Activated CD8-positive, alpha-beta memory T cell treated with anti-CD3 and anti-CD28 coated beads, Interleukin-2, amount 50 U/mL, for 1 hour (primary cell): Measurements from ENCODE around the gene FA2H.

ENCODE experiments used
- DNase-seq: peaks from one replicate; pipeline ENCODE4 v3.0.0-alpha.2; 2020; ENCODE audit errors: extremely low read depth

Gene FA2H

GRCh38 chr16:74744566-74744965 lies 30.1 kb downstream of the FA2H start:
- no peak for DNase-seq

- DNase-seq = no peak
These were observed 30.8 kb downstream of the FA2H start for GRCh38 chr16:74743668-74744299.

DNA sequence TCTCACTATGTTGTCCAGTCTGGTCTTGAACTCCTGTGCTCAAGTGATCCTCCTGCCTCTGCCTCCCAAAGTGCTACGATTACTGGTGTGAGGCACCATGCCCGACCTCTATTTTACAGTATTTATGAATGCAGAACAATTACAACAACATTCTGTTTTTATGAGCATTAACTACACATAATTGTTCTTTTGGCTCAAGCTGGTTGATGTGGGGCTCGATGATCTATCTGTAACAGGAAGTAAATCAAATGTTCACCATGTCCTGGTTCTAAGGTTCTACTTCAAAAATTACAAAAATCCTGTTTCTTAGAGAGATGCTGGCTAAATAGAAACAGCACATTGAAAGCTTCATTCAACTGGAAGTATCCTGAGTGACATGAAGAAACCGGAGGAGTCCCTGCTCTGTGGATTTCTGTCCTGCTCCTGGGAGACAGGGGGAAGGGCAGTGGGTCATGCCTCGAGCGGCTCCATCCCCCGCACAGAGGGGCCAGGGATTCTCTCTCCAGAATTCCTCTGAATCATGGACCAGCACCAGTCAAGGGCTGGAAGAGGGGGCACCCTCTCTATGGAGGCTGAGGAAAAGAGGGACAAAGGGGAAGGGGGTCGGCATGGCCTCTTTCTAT lies 31.5 kb downstream of the FA2H start:
- no peak for DNase-seq

DNA sequence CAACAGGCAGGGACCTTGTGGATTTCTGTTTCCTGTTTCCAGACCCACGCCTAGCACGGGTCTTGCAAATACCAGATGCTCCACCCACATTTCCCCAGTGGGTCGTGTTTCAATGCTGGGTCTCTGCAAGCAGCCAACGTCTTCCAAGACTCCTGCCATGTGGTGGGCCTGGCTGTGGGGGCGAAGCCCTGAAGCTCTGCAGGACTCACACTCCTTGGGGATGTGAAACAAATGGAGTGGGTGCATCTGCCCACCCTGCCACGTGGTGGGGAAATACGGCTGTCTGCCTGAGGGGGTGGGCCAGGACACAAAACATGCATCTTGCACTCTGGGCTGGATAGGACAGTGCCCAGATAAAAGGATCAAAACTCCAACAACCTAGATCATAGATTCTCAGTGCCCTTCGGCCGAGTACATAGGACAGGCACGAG lies 32.6 kb downstream of the FA2H start:
- no peak for DNase-seq

DNA sequence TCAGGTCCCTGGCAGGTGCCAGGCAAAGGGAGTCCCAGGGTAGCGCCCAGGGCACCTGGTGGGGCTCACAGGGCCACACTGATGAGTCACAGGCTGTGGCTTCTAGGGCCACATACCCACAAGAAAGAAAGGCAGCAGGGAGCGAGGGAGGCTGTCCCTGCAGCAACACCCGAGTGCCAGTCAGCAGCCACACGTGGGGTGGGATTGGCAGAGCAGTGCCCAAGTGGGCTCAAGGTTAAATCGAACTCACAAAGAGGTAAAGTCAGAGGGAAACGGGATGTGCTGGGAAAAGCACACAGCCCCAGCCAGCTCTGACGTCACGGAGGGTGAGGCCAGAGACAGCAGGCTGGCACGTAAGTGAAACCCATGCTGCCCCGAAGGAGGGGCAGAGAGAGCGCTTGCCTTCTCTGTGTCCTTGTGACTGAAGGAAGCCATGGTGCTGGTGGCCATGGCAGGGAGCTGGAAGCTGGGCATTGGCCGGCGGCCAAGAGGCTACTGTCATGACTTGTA lies 33.8 kb downstream of the FA2H start:
- DNase-seq = no peak

- no peak for DNase-seq
These were observed 35.3 kb downstream of the FA2H start for GRCh38 chr16:74739275-74739674.

DNA sequence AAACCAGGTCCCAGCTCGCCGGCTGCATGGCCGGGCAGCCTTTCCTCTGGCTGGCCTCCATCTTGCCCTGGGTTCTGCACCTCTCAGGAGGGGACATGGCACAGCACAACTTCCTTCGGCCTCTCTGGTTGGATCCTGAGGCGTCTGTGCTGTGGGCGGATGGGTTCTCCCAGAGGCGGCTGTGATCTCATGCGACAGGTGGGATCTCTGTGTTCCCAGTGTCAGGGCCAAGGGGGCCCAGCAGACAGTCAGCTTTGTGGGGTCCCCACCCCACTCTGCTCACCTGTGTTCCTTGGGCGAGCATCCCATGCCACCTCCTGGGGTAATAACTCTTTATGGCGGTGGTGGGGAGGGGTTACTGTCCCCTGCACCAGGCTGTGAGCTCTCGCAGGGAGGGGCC lies 35.8 kb downstream of the FA2H start:
- DNase-seq = no peak

DNA sequence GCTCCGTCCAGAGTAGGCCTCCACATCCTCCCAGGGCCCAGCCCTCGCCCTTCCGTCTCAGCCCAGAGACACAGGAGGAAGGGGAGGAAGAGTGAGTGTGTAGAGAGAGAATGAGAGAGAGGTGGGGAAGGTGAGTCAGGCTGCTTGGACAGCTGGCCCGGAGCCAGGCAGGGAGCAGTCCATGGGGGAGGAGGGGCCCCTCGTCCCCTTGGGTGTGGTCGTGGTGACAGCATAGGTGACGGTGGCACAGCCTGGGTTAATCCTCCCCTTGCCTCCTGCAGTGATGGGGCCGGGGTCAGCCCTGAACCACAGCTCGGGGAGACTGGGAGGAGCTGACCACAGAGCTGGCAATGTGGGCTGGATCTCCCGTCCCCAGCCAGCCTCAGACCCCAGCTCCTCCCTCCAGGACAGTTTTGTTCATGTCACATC lies 36.5 kb downstream of the FA2H start:
- DNase-seq = no peak

DNA sequence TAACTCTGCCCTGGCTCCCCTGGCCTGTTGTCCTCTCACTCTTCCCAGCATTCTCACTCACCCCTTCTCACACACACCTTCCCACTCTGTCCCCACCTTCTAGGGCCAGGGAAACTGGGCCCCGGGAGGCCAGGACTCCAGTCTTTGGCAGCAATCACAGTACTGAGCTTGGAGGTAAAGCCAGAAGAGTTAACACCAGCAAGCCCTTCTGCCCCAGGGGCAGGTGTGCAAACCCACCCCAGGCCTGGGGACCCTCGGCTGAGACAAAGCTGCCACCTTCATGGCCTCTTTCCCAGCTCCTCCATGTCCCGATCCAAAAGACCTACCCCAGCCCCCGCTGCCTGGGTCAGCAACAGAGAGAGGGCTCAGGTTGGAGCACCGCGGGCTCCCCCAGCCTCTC lies 37.1 kb downstream of the FA2H start:
- no peak for DNase-seq

DNA sequence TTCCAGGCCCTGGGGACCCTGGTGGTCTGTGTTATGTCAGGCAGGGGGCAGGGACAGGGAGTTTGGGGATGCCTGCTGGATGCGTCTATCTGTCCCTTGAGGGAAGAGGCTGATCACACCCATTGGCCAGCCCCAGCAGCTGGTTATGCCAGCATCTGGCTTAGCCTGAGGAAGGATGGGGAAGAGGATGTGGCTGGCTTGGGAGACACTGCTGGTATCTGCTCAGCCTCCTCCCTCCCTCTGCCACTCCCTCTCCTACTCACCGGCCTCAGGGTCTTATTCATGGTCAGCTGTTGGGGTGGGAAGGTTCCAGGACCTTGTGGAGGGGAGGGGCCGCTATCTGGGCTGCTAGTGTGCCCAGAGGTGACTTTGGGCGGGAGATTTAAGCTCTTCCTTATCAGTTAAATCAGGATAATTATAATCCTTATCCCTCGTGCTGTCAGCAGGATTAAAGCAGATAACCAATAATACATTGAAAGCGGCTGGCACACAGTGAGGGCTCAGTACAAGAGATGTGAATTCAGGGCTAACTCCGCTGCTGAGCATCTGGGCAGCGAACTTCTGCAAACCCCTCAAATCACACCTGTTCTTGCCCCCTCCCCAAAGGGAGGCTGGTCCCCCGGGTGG lies 38.0 kb downstream of the FA2H start:
- no peak for DNase-seq

GRCh38 chr16:74735554-74735953 lies 39.1 kb downstream of the FA2H start:
- DNase-seq = no peak

DNA sequence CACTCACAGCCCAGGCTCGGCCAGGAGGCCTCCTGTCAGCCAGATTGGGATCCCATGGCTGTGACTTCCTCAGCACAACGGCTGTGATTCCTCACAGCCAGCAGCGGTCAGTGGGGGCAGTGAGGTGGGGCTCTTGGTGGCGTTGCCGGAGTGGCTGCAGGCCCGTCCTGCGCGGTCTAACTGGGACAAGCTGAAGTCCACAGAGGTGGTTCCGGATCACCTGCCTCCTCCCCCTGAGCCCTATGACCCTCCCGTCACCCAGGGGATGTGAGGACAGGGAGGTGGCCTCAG lies 39.5 kb downstream of the FA2H start:
- DNase-seq = no peak

- DNase-seq = no peak
These were observed 40.1 kb downstream of the FA2H start for GRCh38 chr16:74734361-74735161.

GRCh38 chr16:74732707-74733350 lies 41.8 kb downstream of the FA2H start:
- DNase-seq = no peak

GRCh38 chr16:74731853-74732477 lies 42.7 kb downstream of the FA2H start:
- no peak for DNase-seq

DNA sequence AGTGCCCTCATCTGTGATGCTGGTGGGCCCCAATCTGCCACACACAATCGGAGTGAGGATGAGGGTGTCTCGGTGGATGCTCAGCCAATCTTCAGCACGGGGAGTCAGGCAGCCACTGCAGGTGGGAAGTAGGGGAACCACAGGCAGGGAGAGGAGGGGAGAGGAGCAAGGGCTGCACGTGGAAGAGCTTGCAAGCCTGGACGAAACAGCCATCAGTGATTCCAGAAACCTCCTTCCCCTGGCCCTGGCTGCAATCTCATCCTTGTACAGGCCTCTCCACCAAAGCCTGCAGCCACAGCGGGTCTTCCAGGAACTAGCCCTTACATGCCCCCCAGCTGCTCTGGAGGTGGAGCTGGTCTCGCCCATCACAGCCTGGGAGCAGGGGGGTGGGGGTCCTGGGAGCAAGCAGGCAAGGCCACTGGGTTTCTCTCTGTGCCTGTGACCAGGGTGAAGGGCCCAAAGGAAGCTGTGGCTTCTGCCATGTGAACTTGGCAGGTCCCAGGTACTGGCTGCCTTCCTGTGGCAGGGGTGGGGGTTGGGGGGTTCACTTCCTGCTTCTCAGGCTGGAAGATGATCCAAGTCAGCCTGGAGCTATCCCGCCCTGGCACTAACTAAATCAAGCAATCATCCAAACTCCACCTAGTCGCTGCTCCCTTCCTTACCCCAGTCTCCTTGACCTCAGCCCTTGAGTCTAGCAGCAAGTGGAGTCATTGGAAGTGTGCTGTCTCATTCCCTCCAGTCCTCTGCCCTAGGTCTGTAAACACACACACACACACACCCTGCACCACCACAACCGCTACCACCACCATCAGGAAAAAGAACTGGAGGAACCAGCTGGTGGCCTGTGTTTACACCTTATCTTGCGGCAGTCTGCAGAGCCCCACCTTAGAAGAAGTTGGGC lies 44.6 kb downstream of the FA2H start:
- no peak for DNase-seq

DNA sequence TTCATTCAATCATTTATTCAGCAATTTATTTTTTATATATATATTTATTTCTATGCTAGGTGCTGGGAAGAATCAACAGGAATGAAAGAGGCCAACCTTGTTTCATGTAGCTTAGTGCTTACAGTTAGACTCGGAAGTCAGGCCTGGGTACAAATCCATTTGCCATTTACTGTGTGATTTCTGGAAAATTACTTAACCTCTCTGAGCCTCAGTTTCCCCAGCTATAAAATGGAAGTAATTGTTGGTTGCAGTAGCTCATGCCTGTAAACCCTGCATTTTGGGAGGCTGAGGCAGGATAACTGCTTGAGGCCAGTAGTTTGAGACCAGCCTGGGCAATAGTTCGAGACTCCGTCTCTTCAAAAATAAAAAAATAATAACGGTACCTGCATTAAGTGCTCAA lies 46.7 kb downstream of the FA2H start:
- DNase-seq = no peak

DNA sequence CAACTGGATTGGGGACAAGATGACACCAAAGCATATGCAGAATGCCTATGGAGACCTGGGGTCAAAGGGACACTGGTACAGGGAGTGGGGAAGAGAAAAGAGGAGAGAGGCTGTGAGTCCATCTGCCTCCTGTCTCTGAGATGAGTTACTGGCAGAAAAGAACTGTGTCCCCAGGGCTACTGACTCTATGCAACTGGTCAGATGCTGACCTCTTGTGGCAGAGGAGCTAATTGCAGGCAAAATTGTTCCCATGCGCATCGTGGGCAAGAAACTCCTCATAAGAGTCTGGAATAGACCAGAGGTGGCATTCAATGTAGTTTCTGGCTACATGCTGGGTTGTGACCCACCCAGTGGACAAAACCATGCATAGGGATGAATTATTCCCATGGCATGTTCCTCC lies 47.9 kb downstream of the FA2H start:
- no peak for DNase-seq

- DNase-seq = no peak
These were observed 48.8 kb downstream of the FA2H start for GRCh38 chr16:74725651-74726455.
